HEK293T (cell line): ENCODE data around the gene ICAM1.
A peak's percentile ranks its signal among the peaks of the same experiment; 100 is the strongest.

Source experiments
- CTCF ChIA-PET: fragments of 350-600 bp; formaldehyde crosslinking; extraction: SDS; loops from one replicate; lab custom pipeline; 2021; ENCODE audit warnings: antibody characterized with exemption, inconsistent platforms; lab: Yijun Ruan, JAX
- POLR2A ChIA-PET: fragments of 350-600 bp; formaldehyde crosslinking; extraction: SDS; loops from one replicate; lab custom pipeline; 2020; ENCODE audit warnings: antibody characterized with exemption, inconsistent platforms; lab: Yijun Ruan, JAX
- DNase-seq: peaks from one replicate; pipeline ENCODE4 v3.0.0; 2012; ENCODE audit warnings: mixed read lengths; ENCODE audit errors: extremely low spot score
- ARNT ChIP-seq: fragments of 450-650 bp; IDR thresholded peaks from 2 replicates; pipeline ENCODE4 v1.6.1; 2017; ENCODE audit warnings: mild to moderate bottlenecking
- BHLHE40 ChIP-seq: fragments of 450-650 bp; IDR thresholded peaks from 2 replicates; pipeline ENCODE4 v1.6.1; 2016; ENCODE audit warnings: mild to moderate bottlenecking, moderate library complexity, borderline replicate concordance
- CTBP1 ChIP-seq: fragments of 450-650 bp; IDR thresholded peaks from 2 replicates; pipeline ENCODE4 v1.6.1; 2016; ENCODE audit warnings: borderline replicate concordance
- ELF4 ChIP-seq: fragments of 450-650 bp; IDR thresholded peaks from 2 replicates; pipeline ENCODE4 v1.6.1; 2017; ENCODE audit warnings: antibody characterized with exemption
- FOXA1 ChIP-seq: fragments of 450-650 bp; IDR thresholded peaks from 2 replicates; pipeline ENCODE4 v1.6.1; 2016; ENCODE audit warnings: mild to moderate bottlenecking
- FOXK2 ChIP-seq: fragments of 450-650 bp; IDR thresholded peaks from 2 replicates; pipeline ENCODE4 v1.6.1; 2016; ENCODE audit warnings: mild to moderate bottlenecking
- FOXM1 ChIP-seq: fragments of 450-650 bp; IDR thresholded peaks from 2 replicates; pipeline ENCODE4 v1.6.1; 2017; ENCODE audit warnings: mild to moderate bottlenecking, borderline replicate concordance
- HDGF ChIP-seq: fragments of 450-650 bp; IDR thresholded peaks from 2 replicates; pipeline ENCODE4 v1.6.1; 2017; ENCODE audit warnings: antibody characterized with exemption, borderline replicate concordance
- L3MBTL2 ChIP-seq: fragments of 450-650 bp; conservative IDR thresholded peaks from 2 replicates; pipeline ENCODE4 v1.6.1; 2016; ENCODE audit warnings: mild to moderate bottlenecking
- LEF1 ChIP-seq: fragments of 450-650 bp; IDR thresholded peaks from 2 replicates; pipeline ENCODE4 v1.6.1; 2017; ENCODE audit warnings: mild to moderate bottlenecking, borderline replicate concordance
- NFRKB ChIP-seq: fragments of 450-650 bp; IDR thresholded peaks from 2 replicates; pipeline ENCODE4 v1.6.1; 2016; ENCODE audit warnings: mild to moderate bottlenecking, moderate library complexity
- SP1 ChIP-seq: fragments of 450-650 bp; IDR thresholded peaks from 2 replicates; pipeline ENCODE4 v1.6.1; 2017
- SUZ12 ChIP-seq: fragments of 450-650 bp; IDR thresholded peaks from 2 replicates; pipeline ENCODE4 v1.6.1; 2016; ENCODE audit warnings: mild to moderate bottlenecking
- TARDBP ChIP-seq: fragments of 450-650 bp; IDR thresholded peaks from 2 replicates; pipeline ENCODE4 v1.6.1; 2016
- ZNF384 ChIP-seq: fragments of 450-650 bp; IDR thresholded peaks from 2 replicates; pipeline ENCODE4 v1.6.1; 2016
- TF ChIP-seq, protein P1 (sequence below): fragments of 450-650 bp; IDR thresholded peaks from 2 replicates; pipeline ENCODE4 v1.6.1; 2016

ICAM1 gene

DNA sequence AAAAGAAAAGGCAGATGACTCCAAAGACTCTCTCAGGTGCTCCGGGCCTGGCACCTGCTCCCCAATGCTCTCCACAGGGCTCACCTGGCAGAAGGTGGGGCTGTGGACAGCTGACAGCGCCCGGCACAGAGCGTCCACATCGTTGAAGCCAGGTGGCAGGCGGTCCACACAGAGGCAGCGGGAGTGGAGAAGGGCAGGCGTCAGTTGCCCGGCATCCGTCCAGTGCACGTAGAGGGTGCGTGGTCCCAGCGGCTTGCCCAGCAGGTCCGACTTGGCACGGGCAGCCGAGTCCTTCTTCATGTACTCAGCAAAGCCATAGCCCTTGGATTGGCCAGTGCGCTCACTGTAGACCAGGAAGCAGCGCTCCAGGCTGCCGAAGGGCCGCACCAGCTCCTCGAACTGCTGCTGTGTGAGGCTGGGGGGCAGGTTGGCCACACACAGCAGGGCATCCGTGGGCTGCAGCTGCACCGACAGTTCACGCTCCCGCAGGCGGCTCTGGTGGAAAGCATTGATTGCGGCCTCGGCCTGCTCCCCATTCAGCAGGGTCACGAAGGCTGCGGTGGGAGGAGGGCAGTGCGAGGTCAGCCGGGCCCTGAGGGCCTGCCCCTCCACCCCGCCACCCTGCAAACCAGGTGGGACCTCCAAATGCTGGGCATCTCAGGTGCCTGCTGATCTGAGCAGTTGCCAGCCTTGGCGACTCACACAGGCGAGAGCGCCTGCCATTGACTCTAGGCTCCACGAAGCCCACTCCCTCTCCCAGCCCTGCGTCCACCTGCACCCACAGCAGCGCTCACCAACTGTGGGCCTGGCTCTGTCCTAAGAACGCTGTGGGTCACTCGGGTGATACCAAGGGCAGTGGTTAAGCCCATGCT is 57.9 kb downstream of the ICAM1 start:
- POLR2A ChIA-PET = no interaction called here
- DNase-seq = no peak
- CTCF ChIA-PET = no interaction called here
- no peak for TF ChIP-seq SUZ12
- no peak for TF ChIP-seq TARDBP
- TF ChIP-seq ELF4 = no peak
- no peak for TF ChIP-seq NFRKB
- no peak for TF ChIP-seq CTBP1
- TF ChIP-seq, protein P1, sequence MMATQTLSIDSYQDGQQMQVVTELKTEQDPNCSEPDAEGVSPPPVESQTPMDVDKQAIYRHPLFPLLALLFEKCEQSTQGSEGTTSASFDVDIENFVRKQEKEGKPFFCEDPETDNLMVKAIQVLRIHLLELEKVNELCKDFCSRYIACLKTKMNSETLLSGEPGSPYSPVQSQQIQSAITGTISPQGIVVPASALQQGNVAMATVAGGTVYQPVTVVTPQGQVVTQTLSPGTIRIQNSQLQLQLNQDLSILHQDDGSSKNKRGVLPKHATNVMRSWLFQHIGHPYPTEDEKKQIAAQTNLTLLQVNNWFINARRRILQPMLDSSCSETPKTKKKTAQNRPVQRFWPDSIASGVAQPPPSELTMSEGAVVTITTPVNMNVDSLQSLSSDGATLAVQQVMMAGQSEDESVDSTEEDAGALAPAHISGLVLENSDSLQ = no peak
- no peak for TF ChIP-seq ARNT
- no peak for TF ChIP-seq FOXM1
- no peak for TF ChIP-seq HDGF

DNA sequence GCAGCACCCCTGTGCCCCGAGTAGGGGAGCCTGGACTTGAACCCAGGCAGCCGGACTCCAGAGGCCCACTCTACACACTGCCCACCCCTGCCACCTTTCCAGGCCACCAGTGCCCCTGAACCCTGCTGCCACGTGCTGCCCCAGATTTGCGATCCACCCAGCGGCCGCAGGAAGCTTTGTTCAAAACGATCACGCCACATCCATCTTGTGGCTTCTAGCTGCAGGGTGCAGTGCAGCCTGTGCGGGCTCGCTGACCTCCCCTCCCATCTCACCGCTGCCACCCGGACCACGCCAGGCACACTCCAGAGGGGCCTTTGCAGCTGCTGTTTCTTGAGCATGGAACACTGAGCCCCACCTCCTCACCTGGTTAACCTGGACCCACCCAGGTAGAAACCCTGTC is 58.6 kb downstream of the ICAM1 start:
- TF ChIP-seq L3MBTL2 (no peak), CTBP1 (no peak), BHLHE40 (no peak), FOXM1 (no peak), NFRKB (no peak), SP1 (no peak), TARDBP (no peak), HDGF (no peak), FOXA1 (no peak), ZNF384 (no peak)
- TF ChIP-seq, protein P1 = no peak
- POLR2A ChIA-PET = interaction anchor here (1.0 kb wide), 1 partner anchor 11 kb away, joined by 3 read pairs; no protein-coding TSS in a partner anchor
- no peak for DNase-seq
- CTCF ChIA-PET = no interaction called here

DNA sequence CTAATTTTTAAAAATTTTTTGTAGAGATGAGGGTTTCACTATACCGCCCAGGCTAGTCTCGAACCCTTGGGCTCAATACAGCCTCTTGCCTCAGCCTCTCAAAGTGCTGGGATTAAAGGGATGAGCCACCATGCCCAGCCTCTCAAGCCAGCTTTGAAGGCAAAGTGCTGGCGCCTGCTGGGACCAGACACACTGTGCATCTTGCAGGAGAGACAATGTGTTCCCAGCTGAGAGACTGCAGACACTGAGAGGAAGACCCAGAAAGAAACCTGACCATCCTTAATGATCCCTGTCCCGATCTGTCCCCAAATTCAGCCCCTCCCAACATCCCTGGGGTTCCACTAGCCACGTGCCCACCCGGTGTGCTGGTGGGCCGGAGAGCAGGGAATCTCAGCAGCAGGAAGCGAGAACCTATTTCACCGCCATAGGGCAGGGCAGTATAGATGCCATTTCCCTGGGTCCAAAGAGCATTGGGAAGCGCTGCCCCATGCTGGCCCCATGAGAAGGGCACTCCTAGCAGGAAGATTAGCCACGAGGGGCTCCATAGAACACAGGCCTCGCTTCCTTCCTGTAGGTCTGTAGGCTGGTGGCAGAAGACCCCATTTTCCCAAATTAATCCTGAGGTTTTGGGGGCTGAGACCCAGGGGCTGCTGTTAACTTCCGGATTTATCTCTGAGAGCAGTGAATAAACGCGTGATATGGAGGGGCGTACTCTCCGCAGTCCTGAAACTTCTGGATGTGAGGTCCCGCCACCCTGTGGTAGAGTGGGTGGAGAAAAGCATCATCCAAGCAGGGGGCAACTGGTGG is 61.4 kb downstream of the ICAM1 start:
- TF ChIP-seq ELF4 (no peak; the same call in 1 of the 2 replicates), FOXA1 (no peak), SP1 (no peak), CTBP1 (no peak), LEF1 (no peak), NFRKB (no peak), ARNT (no peak), FOXK2 (no peak), ZNF384 (no peak), BHLHE40 (no peak), L3MBTL2 (no peak), SUZ12 (no peak), HDGF (no peak), FOXM1 (no peak), TARDBP (no peak)
- TF ChIP-seq, protein P1 = no peak
- ChIA-PET CTCF (no interaction called here), POLR2A (interaction anchor here (0.8 to 2.9 kb wide), 6 partner anchors 10 to 74 kb away, joined by 3 to 41 read pairs (median 5); partner anchors contain the start of genes ICAM4, ICAM5 and TYK2)
- no peak for DNase-seq

DNA sequence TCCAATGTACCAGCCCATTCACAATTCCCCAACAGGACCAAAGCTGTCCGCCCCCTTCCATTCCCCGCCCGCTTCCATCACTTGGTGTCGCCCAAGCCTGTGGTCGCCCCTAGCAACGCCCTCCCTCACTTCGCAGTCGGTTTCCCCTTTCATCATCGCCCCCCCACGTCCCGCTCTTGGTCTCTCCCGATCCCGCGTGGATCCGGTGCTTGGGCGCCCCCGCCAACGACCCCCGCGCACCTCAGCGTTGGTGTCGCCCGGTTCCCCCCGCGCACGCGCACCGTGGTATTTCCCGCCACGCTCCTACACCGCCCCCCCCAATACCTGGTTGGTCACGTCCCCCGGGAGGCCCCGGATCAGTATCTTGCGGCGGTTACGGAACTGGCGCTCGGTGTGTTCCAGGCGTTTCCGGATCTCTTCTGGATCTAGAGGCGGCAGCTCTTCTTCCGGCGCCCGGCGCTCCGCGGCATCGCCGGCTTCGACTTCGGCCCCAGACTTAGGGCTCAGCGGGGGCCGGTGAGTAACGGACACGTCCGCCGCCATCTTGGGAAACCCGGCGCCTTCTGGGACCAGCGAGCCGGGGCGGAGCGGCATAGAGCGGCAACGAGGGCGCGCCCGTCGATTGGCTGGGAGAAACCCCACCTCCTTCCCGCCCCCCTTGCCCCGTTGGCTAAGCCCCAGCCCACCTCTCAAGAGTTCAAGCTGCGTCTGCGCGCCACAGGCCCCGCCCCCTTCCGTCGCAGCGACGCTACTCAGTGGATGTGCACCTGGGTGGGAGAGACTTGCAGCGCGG is 62.2 kb downstream of the ICAM1 start, which contains the start of gene RAVER1:
Gene RAVER1, minus strand, starts transcription at position 565 of the 793 bp plus-strand sequence. Its CDS starts 22 bp downstream, at position 543.
- CTCF ChIA-PET = interaction anchor here (1.1 kb wide), 1 partner anchor 55 kb away, joined by 4 read pairs; no protein-coding TSS in a partner anchor
- peak; percentile 39; the same call in 1 of the 2 replicates for TF ChIP-seq FOXM1
- no peak for TF ChIP-seq CTBP1
- TF ChIP-seq L3MBTL2 = peak; percentile 84
- TF ChIP-seq NFRKB = no peak
- TF ChIP-seq, protein P1 = no peak
- no peak for TF ChIP-seq HDGF
- peak; percentile 89 for TF ChIP-seq TARDBP
- TF ChIP-seq ELF4 = no peak
- 0 out of 2 replicates have a peak, but pooled peaks have one; percentile 56 for TF ChIP-seq ARNT
- TF ChIP-seq BHLHE40 = peak; percentile 75
- no peak for TF ChIP-seq FOXA1
- POLR2A ChIA-PET = interaction anchor here (0.5 to 2.9 kb wide), 16 partner anchors 8 to 95 kb away, joined by 3 to 41 read pairs (median 5); partner anchors contain the start of genes FDX2, ICAM4, ICAM5 and TYK2
- DNase-seq = peak; percentile 98
